Non-pigmented ciliary epithelial cell (primary cell): ENCODE data around the gene RGMA.
"Not testable (repeated sequence)": the region's sequence is repeated elsewhere in the genome, so short reads cannot be mapped to it uniquely, and the experiment has no call there.

Experiments used
- DNase-seq: peaks from one replicate; pipeline ENCODE4 v3.0.0-alpha.2; 2010; ENCODE audit warnings: low read depth

Gene RGMA

DNA sequence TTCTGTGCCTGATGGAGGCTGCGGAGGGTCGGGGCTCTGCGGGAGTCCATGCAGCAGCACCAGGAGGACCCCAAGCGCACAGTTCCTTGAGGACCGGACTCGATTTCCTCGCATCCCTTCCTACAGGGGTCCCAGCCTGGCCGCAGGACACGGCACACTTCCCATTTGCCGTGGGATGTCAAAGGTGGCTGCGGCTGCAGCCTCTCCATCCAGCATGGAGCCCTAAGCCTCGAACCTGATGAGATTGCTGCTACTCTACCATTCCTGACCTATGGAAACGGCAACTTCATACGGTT is 40.6 kb downstream of the RGMA start:
- DNase-seq = no peak

DNA sequence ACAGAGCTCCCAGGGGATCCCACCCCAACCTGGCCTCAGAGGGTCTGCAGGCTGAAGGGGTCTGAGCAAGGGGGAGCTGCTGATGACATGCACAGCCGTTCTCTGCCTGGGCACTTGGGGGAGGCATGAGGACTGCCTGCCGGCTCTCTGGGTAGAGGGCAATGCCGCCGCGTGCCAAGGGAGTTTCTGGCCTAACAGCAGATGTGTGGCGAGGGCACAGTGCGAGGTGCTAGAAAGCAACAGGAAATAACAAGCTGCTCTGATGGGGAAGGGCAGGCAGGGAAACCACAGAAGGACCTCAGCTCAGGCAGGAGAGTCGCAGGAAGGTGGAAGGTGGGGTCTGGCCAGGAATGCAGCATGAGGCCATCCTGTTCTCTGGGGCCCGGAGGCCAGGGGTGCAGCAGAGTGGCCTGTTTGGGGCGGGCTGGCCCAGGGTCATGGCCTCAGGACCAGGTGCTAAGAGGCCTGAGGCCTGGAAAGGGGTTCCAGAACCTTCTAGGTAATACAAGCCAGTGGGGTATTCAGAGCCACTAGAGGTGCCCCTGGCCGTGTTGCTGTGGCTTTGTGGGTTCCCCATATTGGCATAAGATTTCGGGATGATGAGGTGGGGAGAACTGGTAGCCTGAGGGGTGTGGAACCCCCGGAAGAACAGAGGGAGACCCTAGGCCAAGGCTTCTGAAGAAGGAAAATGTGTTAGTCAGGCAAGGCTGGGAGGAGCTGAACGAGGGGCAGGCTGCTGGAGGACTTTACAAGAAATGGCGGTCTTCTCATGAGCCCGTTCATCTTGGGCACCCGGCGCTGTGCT is 41.2 kb downstream of the RGMA start:
- no peak for DNase-seq

DNA sequence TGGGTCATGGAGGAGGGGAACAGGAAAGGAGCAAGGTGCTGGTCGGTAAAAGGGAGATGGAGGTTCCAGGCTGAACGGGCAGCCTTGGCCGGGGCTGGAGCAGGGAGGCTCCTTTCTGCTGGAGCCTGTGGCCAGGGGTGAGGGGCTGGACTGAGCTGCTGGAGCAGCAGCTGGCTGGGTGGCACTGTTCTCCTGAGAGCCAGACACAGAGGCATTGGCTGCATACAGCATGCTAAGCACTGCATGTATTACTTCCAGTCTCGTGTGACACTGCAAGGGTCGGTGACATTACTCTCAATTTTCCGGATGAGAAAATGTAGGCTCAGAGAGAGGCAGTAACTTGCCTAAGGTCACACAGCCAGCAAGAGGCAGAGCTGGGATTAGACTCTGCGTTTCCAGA is 42.3 kb downstream of the RGMA start:
- DNase-seq = no peak

DNA sequence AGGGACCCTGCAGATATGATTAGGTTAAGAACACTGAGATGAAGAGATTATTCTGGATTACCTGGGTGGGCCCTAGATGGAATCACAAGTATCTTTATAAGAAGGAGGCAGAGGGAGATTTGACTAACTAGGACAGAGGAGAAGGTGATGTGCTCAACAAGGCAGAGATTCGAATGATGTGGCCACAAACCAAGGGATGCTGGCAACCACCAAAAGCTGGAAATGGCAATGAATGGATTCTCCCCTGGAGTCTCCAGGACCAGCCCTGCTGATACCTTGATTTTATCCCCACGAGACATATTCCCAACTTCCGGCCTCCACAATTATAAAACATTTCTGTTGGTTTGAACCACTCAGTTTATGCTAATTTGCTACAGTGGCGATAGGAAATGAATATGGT is 42.9 kb downstream of the RGMA start:
- no peak for DNase-seq

DNA sequence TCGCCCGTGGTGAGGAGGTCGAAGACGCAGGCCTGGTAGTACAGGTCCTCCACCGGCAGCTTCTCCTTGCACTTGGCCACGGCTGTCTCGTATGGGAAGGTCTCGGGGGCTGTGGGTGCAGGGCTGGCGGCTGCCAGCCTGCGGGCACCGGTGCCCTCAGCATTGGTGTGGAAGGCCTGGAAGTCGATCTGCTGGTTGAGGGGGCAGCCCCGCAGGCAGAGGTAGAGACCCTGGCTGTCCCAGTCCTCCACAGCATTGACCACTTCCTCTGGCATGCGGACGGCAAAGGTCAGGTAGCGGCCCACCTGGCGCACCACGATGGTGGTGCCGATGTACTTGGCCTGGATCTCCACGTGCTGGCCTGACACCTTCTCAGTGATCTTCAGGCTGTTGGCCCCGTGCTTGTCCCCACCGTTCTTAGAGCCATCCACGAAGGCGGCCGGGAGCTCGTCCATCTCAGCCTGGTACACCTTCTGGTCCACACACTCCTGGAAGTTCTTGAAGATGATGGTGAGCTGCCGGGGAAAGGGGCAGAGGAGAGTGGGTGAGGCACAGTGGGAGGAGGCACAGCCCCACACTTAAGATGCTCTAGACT is 43.7 kb downstream of the RGMA start:
- DNase-seq = no peak

DNA sequence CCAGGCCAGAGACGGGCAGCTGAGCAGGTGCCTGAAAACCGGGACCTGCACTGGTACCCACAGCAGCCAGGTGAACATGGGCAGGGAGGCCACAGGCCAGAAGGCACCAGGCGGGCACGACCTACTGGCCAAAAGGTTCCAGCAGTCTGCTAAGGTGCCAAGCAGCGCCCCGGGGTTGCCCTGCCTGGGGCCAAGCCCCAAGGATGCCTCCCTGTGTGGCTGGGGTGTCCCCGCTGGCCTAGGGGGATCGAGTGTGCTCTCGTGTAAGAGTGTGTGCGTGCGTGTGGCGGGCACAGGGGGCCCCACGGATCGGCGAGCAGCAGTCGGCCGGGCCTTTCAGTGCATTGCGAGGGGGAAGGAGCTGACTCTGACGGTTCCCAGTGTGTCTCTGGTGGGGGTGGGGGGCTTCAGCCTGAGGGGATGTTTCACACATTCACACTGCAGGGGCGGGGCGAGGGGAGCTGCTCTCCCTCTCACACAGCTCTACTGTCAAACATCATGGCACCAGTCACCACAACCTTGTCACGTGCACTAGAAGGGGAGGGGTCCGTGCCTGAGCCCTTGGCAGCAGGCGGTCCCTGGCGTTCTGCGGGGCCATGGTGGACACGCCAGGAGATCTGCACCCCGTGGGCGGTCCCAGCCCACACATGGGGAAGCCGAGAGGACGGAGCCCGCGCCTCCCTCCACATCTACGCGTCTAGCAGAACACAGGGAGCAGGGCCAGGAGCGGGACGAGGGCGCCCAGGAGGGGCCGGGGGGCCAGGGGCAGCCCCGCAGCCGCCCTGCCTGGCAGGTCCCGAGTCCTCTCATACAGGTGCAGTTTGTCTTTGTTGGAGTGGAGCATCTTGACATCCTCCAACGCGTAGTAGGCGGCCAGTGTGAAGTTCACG is 44.5 kb downstream of the RGMA start:
- DNase-seq = no peak

DNA sequence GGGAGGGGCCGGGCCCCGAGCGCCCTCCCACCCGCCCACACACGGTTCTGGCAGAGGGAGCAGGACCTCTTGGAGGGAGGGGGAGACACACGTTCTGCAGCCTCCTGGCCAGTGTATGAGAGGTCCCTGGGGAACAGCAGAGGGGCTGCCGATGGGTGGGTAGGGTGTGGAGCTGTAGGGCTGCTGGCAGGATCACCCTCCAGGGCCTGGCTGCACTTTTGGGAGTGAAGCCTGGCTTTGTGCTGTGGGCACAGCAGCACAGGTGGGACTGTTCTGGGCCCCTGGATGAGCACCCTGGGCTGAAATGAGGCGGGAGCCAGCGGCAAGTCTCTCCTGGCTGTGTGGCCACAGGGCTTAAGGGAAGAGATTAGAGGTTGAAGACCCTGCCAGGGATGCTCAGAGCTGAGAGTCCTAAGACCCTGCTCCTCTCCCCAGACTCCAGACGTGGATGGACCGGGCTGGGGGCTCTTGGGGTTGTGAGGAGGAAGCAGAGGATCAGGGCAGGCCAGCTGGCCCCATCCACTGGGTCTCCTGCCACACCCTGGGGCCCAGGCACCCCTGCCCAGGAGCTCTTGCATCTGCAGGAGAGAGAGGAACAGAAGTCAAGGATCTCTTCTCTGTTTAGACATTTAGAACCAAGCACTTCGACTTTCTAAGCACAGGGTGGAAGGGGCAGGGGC is 45.2 kb downstream of the RGMA start:
- no peak for DNase-seq

DNA sequence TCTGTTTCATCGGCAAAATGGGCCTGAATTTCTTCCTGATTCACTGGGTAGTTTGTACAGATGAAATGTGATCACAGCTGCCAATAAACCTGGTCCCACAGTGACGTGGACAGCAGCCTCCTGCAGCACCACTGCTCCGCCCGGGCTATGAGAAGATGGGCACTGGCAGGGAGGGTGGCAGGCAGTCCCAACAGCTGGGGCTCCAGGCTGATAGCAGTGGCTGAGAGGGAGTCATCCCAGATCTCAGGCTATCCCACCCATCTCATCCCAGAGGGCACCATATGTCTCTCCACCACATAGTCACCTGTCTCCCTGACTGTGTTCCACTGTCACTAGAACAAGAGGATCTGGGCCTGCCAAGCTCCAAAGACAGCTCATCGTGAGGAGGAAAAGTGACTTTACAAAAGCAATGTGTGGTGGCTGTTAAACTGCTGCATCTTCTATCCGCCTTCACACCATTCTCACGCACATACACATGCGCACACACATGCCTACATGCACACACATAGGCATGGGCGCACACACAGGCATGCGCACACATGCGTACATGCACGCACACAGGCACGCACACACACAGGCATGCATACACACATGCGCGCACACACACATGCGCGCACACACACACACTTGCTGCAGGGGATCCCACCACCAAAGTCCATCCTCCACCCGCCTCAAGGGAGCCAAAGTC is 46.2 kb downstream of the RGMA start:
- no peak for DNase-seq

DNA sequence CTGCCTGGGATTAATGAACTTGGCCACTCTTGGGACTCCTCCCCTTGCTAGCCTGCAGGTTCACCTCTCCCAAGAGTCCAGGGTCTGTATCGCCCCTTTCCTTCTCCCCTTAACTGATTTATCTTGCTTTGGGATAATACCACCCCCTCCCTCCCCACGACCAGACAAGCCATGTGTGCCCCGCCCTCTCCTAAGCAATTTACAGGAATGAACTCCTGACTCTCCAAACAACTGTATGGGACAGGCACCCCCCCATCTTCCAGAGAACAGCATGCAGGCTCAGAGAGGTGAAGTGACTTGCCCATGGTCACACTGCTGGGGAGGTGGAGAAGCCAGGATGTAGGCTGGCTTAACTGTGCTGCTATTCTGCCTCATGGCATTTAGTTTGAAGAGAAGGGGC is 46.8 kb downstream of the RGMA start:
- no peak for DNase-seq

DNA sequence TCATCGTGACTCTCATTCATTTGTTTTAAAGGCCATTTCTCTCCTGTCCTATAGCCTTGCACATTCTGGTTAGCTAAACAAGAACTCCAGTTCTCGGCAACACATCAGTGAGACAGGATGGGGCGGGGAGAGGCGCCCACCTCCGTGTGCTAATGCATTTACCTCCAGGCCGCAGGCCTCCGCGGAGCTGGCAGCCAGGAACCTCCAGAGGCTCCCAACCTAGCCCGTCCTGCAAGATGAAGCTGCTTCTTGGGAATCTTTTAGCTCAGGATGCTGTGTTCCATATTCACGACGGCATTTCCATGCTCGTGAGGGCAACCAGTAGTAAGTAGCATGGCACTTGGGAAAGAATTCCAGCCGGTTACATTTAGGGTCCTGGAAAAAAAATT is 47.9 kb downstream of the RGMA start:
- no peak for DNase-seq

DNA sequence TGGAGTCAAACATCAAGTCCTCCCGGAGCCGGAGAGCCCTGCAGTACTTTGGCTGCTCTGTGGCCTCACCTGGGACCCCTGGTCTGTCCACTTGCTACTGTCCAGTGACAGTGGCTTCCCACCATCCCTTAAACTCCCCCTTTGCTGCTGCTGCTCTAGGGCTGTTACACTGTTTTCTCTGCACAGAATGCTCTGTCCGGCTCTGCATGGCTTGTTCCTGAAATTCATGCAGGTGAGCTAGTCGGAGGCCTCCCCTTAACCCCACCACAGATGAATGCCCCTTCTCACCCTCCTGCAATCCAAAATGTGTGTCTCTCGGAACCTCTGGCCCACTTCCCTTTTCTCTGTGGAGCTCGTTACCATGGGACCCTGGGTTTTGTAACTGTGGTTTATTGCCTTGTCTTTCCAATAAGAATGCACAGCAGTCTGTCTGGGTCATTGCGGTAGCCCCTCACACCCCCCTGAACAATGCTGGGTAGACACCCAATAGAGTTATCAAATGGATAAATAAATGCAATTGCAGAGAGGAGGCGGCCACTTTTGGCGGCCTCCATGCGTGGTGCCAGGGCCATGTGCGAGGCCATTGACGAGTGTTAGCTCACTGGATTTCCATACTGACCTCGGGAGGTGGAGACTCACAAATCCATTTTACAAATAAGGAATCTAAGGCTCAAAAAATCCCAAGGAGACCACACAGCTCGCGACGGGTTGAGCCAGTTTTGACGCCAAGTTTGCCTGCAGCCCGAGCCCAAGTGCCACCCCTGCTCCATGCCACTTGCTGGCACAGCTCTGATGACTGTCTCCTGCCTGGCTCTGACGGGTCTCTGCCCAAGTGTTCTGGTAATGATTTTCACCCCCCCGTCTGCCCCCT is 48.5 kb downstream of the RGMA start:
- DNase-seq = no peak

DNA sequence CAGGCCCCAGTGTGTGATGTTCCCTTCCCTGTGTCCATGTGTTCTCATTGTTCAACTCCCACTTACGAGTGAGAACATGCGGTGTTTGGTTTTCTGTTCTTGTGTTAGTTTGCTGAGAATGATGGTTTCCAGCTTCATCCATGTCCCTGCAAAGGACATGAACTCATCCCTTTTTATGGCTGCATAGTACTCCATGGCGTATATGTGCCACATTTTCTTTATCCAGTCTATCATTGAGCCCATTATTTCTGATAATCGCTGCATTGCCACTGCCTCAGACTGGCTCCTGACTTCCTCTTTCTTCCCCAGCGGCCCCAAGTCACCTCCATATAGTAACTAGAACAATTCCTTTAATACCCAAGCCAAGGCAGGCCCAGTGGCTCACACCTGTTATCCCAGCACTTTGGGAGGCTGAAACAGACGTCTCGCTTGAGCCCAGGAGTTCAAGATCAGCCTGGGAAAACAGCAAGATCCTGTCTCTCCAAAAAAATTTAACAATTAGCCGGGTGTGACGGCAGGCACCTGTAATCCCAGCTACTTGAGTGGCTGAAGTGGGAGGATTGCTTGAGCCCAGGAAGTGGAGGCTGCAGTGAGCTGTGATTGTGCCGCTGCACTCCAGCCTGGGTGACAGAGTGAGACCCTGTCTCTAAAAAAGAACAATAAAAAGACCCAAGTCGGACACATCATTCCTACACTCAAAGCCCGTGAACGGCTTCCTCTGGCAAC is 49.3 kb downstream of the RGMA start:
- DNase-seq = not testable (repeated sequence)

DNA sequence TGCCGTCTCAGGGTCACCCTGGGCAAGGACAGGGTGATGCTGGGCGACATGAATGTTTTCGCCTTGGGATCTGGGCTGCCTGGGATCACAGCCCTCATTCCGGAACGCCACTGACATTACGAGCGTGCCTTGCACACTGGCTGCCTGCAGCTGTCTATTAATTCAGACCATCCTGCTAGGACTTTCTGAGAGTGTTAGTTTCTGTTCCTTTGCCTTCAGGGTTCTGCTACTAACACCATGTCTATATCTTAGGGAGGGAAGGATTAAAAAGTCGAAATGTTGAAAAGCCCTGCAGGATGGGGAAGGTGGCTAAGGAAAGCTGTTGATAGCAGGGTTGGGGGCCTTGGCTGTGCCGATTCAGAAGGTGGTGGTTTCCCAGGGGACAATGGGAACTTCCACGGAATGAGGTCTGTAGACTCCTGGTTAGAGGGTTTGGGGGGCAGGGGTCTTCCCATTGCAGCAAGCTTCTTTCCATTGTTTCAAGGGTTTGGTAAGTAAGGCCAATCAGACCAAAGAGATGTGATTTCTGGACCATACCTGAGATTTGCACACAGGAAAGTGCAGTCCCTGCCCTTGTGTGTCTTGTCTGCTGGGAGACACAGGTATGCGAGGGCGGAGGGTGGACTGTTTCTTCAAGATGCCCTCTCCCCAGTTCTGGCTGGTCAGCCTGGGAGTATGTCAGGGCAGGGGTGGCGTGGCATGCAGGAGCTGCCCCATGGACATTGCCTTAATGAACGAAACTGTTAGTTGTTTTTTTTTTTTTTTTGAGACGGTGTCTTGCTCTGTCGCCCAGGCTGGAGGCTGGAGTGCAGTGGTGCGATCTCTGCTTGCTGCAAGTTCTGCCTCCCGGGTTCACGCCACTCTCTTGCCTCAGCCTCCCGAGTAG is 50.9 kb downstream of the RGMA start:
- no peak for DNase-seq

DNA sequence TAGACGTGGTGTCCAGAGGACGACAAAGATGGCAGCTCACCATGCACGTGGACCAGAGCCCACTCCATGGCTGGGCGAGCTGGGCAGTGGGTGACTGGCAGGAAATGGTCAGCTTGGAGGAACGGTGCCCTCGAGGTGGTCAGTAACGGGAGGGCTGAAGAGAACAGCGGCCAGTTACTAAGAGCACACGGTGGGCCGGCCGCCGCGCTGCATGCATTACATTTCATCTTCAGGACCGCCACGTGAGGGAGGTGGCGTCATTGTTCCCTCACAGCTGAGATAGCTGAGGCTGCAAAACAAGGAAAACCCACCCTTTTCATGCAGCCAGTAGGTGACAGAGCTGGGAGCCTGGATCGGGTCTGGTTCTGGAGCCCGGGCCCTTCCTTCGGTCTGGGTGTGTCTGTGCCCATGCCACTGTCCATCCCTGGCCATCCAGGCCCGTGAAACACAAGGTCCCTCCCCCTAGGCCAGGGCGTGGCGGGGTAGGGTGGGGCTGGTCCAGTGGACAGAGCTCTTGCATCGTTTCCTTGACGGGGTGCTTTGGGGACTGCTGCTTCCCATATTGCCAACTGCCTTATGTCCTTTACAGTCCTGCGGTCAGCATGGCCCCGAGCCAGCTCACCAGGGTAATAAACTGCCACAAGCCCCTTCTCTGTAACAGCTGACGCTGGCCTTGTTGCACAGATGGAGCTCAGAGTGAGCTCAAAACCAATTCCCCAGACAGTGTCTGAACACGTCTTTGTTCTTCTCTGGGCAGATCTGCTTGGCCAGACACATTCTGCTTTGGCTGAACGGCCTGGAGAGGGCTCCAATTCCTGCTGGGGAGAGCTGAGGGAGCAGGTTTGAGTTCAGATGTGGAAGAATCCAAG is 51.8 kb downstream of the RGMA start:
- DNase-seq = no peak

DNA sequence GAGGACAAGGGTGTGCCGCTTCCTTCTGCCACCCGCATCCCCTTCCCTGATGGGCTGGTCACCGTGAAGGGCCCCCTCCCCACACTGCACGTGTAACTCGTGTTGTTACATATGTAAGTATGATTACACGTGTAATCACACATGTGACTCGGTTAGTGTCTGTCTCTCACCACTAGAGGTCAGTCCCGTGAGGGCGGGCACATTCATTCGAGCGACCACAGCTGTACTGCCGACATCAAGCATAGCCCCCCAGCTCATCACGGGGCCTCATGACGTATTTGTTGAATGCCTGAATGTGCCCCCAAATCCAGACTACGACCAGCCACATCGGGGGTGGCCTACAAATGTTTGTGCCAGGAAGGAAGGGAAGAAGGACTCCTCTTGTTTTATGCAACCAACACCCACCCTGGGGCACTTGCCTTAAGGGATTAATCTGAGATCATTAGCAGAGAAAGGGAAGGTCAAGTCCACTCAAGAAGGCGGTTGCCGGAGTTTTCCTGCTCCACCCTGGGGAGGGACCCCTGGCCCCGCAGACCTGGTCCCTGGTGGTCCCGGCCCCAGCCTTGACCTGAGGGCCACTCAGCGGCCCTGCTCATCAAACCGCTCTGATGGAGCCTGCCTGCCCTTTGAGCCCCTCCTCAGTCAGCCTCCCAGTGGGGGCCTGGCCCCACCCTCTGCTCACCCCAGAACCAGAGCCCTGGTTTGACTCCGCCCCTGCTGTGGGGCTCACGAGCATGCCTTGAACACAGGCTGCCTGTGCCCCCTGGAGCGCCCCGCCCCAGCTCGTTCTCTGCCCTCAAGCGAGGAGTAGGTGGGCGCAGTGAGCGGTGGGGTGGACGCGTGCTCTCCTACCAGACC is 52.8 kb downstream of the RGMA start:
- no peak for DNase-seq

DNA sequence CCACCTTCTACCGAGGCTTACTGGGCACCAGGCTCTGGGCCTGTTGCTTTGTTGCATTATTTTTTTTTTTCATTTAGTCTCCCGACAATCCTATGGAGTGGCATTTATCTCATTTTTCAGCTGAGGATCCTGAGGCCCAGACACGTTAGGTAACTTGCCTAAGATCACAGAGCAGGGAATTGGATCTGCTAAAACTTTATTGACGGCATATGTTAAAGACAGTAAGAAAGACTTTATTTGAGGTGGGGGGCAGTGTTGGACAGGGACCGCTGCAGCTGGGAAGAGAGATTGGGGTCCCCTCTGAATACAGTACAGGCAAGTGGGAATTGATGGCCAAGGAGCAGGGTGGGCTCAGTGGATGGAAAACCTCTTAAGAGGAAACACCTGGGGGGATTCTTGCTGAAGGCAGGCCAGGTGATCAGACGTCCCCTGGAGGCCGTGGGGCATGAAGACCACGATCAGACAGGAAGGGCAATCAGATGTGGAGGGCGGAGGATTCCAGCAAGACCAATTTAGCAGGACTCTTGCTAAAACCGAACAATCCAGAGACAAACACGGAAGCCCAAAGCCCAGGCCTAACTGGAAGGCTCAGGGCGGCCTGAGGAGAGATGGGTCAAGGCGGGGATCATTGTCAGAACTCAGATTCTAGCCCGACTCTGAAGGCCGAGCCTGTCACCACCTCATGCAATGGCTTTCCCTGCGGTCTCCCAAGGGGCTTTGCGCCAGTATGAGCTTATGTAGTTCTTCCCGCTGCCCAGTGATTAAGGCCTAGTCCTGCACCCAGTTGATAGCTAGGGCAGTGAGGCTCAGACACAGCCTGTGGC is 53.7 kb downstream of the RGMA start:
- DNase-seq = no peak
